CD4-positive, alpha-beta T cell (primary cell): ENCODE results near the gene STRADA. TPM values are rescaled to one million over a fixed set of nuclear protein-coding genes. Genes with fewer than 3 reads are reported as not detected.

Experiments
- ATAC-seq: fragments of 200-7000 bp; cut with Tn5 transposase; one replicate; pipeline ENCODE4 v1.10.0; 2022; ENCODE audit warnings: mild to moderate bottlenecking; ENCODE audit not compliant: poor library complexity
- CTCF ChIA-PET: fragments of 350-600 bp; sonication (Branson Sonifier 250); formaldehyde crosslinking; loops from one replicate; lab custom pipeline; 2021; ENCODE audit warnings: antibody characterized with exemption, inconsistent platforms; lab: Charles Lee
- POLR2A ChIA-PET: fragments of 350-600 bp; sonication (Branson Sonifier 250); formaldehyde crosslinking; loops from one replicate; lab custom pipeline; 2021; ENCODE audit warnings: antibody characterized with exemption, inconsistent platforms; lab: Charles Lee
- DNase-seq, 14 experiments: peaks; one replicate each; pipeline ENCODE4 v3.0.0-alpha.2; 2013 to 2020; ENCODE audit warnings: mixed read lengths in 2 of 14
- H3K27ac ChIP-seq, 2 donors: one replicate each; pipeline versions ENCODE4 v1.5.1 to v1.7.0; 2013; ENCODE audit warnings: low read length in 2 of 2, low read depth in 1 of 2, mild to moderate bottlenecking in 1 of 2
- H3K27me3 ChIP-seq, 2 experiments: 1 replicate in 1 of 2; 2 replicates in 1 of 2; pipeline versions ENCODE4 v1.6.1 to v1.7.0; 2013; ENCODE audit warnings: low read length in 2 of 2, control low read depth in 1 of 2, mild to moderate bottlenecking in 1 of 2, moderate library complexity in 1 of 2; ENCODE audit not compliant: insufficient read depth in 2 of 2, control insufficient read depth in 1 of 2
- H3K36me3 ChIP-seq: one replicate; pipeline ENCODE4 v1.6.1; 2013; ENCODE audit warnings: low read length, control low read depth; ENCODE audit not compliant: insufficient read depth
- H3K4me1 ChIP-seq: one replicate; pipeline ENCODE4 v1.6.1; 2013; ENCODE audit warnings: low read length, control low read depth; ENCODE audit not compliant: insufficient read depth
- H3K4me3 ChIP-seq: one replicate; pipeline ENCODE4 v1.5.1; 2013; ENCODE audit warnings: mild to moderate bottlenecking, low read length, moderate library complexity
- H3K9me3 ChIP-seq, 2 experiments: 1 replicate in 1 of 2; 2 replicates in 1 of 2; pipeline versions ENCODE4 v1.6.1 to v1.7.0; 2013; ENCODE audit warnings: low read length in 2 of 2, mild to moderate bottlenecking in 2 of 2, control low read depth in 1 of 2, moderate library complexity in 1 of 2; ENCODE audit not compliant: control insufficient read depth in 1 of 2, insufficient read depth in 1 of 2
- H3K27ac Mint-ChIP-seq: one replicate; pipeline ENCODE4 v1.8.0; 2020; ENCODE audit warnings: mixed read lengths
- H3K27me3 Mint-ChIP-seq: one replicate; pipeline ENCODE4 v1.8.0; 2021; ENCODE audit warnings: mixed read lengths
- H3K36me3 Mint-ChIP-seq: one replicate; pipeline ENCODE4 v1.8.0; 2021; ENCODE audit warnings: low read depth, mixed read lengths
- H3K4me1 Mint-ChIP-seq: one replicate; pipeline ENCODE4 v1.8.0; 2021; ENCODE audit warnings: low read depth, mixed read lengths
- H3K4me3 Mint-ChIP-seq: one replicate; pipeline ENCODE4 v1.8.0; 2020; ENCODE audit warnings: mild to moderate bottlenecking, mixed read lengths
- H3K9me3 Mint-ChIP-seq: one replicate; pipeline ENCODE4 v1.8.0; 2020; ENCODE audit warnings: mixed read lengths
- intact Hi-C, 2 experiments: fragments of 100-400 bp; cut with DNase I in 1 of 2; cut with micrococcal nuclease in 1 of 2; formaldehyde crosslinking; loops; one replicate each; pipeline versions ENCODE4 v1.15.1 to v1.9.0; 2023 to 2025; cut with DNase I, micrococcal nuclease
- total RNA-seq, 174 experiments: library from RNA in 2 of 174; stranded (reverse) in 2 of 174; gene quantifications; one replicate each; pipeline ENCODE4 v1.2.3 and lab custom pipeline; 2021 to 2026
- TF ChIP-seq, protein P1 (sequence below): fragments of 200-600 bp; IDR thresholded peaks from one replicate; pipeline ENCODE4 v1.8.0; 2022; ENCODE audit warnings: antibody characterized with exemption, mild to moderate bottlenecking

STRADA gene
- total RNA-seq, 2 experiments from 2014 or later, result 50.9 to 51.0 TPM

- ChIA-PET POLR2A (interaction anchor here (1.9 kb wide), 1 partner anchor 34 kb away, joined by 6 read pairs; no protein-coding TSS in a partner anchor), CTCF (no interaction called here)
- no peak for DNase-seq
- Mint-ChIP-seq H3K36me3 (peaks cover 88% of the 10 kb centered on the region), H3K4me1 (no peaks in the 10 kb centered on the region), H3K9me3 (no peaks in the 10 kb centered on the region), H3K4me3 (no peak overlapping the region), H3K27me3 (no peaks in the 10 kb centered on the region), H3K27ac (no peak overlapping the region)
- Histone ChIP-seq H3K4me3 (no peak overlapping the region), H3K36me3 (peaks cover 61% of the 10 kb centered on the region), H3K27ac (no peak overlapping the region), H3K27me3 (no peaks in the 10 kb centered on the region), H3K9me3 (no peaks in the 10 kb centered on the region), H3K4me1 (no peaks in the 10 kb centered on the region)
- intact Hi-C loops, result no loop called here
- no peak for ATAC-seq
- TF ChIP-seq, protein P1, sequence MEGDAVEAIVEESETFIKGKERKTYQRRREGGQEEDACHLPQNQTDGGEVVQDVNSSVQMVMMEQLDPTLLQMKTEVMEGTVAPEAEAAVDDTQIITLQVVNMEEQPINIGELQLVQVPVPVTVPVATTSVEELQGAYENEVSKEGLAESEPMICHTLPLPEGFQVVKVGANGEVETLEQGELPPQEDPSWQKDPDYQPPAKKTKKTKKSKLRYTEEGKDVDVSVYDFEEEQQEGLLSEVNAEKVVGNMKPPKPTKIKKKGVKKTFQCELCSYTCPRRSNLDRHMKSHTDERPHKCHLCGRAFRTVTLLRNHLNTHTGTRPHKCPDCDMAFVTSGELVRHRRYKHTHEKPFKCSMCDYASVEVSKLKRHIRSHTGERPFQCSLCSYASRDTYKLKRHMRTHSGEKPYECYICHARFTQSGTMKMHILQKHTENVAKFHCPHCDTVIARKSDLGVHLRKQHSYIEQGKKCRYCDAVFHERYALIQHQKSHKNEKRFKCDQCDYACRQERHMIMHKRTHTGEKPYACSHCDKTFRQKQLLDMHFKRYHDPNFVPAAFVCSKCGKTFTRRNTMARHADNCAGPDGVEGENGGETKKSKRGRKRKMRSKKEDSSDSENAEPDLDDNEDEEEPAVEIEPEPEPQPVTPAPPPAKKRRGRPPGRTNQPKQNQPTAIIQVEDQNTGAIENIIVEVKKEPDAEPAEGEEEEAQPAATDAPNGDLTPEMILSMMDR, result no peak
Observed at GRCh38 chr17:63659850-63660249, 81.7 kb downstream of the STRADA start.

GRCh38 chr17:63658366-63658765 lies 83.2 kb downstream of the STRADA start:
- Histone ChIP-seq H3K27me3 (no peaks in the 10 kb centered on the region), H3K9me3 (no peaks in the 10 kb centered on the region), H3K4me1 (no peaks in the 10 kb centered on the region), H3K27ac (no peak overlapping the region), H3K36me3 (peaks cover 63% of the 10 kb centered on the region), H3K4me3 (no peak overlapping the region)
- Mint-ChIP-seq H3K4me3 (no peak overlapping the region), H3K27ac (no peak overlapping the region), H3K9me3 (no peaks in the 10 kb centered on the region), H3K36me3 (peaks cover 91% of the 10 kb centered on the region), H3K27me3 (no peaks in the 10 kb centered on the region), H3K4me1 (no peaks in the 10 kb centered on the region)
- intact Hi-C loops, result no loop called here
- POLR2A ChIA-PET, result interaction anchor here (0.8 kb wide), 1 partner anchor 36 kb away, joined by 5 read pairs; no protein-coding TSS in a partner anchor
- TF ChIP-seq, protein P1, result no peak
- DNase-seq, result no peak
- ATAC-seq, result no peak
- CTCF ChIA-PET, result no interaction called here

DNA sequence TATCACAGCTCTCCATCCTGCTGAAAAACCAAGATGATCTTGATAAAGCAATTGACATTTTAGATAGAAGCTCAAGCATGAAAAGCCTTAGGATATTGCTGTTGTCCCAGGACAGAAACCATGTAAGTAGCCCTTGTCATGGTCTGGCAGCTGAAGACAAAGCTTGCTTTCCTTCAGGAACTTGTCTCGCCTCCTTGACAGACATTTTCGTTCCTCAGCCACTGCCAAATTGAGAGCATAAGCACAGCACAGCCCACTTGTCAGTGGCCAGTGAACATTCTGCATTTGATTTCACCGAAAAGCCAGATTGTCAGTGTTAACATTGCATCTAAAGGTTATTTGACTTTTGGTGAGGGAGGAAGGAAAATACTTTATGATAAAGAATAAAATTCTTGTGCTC lies 83.8 kb downstream of the STRADA start:
- Histone ChIP-seq H3K27ac (no peak overlapping the region), H3K4me3 (no peak overlapping the region), H3K36me3 (peaks cover 67% of the 10 kb centered on the region), H3K4me1 (no peaks in the 10 kb centered on the region), H3K27me3 (no peaks in the 10 kb centered on the region), H3K9me3 (no peaks in the 10 kb centered on the region)
- Mint-ChIP-seq H3K9me3 (no peaks in the 10 kb centered on the region), H3K27me3 (no peaks in the 10 kb centered on the region), H3K27ac (no peak overlapping the region), H3K36me3 (peaks cover 91% of the 10 kb centered on the region), H3K4me1 (no peaks in the 10 kb centered on the region), H3K4me3 (no peak overlapping the region)
- TF ChIP-seq, protein P1, result no peak
- intact Hi-C loops, result no loop called here
- CTCF ChIA-PET, result no interaction called here
- ATAC-seq (no peak), DNase-seq (no peak)
- POLR2A ChIA-PET, result interaction anchor here (0.6 to 1.4 kb wide), 3 partner anchors 35 to 52 kb away, joined by 3 to 7 read pairs (median 5); partner anchors contain the start of gene MAP3K3
